Frontal cortex (tissue), 4 donors: ENCODE data around the gene NPDC1. TPM values are rescaled to one million over a fixed set of nuclear protein-coding genes. Genes with fewer than 3 reads are reported as not detected.

Experiments
- DNase-seq, 2 donors: peaks; one replicate each; pipeline ENCODE4 v3.0.0; 2012; ENCODE audit warnings: low spot score in 2 of 2
- FAIRE-seq: peaks from 2 replicates; lab custom pipeline; 2012; peaks lifted over from hg19 to GRCh38; lab: Jason Lieb, UNC
- small RNA-seq: library from RNA; depleted of rRNA; stranded (forward); fragments of <200 nt; gene quantifications from one replicate; pipeline ENCODE3, GENCODE V24; 2014
- total RNA-seq: library from RNA; depleted of rRNA; stranded (reverse); fragments of >200 nt; gene quantifications from one replicate; pipeline ENCODE4 v1.2.3, GENCODE V29; 2014
- donor health status: control.
- donor health status: control.
- donor health status: control.

The NPDC1 gene
- total RNA-seq, 1 donor from 2014 or later, result 16.3 TPM

GRCh38 chr9:137001857-137002645, 43.9 kb downstream of the NPDC1 start:
- no peak for DNase-seq
- no peak for FAIRE-seq

DNA sequence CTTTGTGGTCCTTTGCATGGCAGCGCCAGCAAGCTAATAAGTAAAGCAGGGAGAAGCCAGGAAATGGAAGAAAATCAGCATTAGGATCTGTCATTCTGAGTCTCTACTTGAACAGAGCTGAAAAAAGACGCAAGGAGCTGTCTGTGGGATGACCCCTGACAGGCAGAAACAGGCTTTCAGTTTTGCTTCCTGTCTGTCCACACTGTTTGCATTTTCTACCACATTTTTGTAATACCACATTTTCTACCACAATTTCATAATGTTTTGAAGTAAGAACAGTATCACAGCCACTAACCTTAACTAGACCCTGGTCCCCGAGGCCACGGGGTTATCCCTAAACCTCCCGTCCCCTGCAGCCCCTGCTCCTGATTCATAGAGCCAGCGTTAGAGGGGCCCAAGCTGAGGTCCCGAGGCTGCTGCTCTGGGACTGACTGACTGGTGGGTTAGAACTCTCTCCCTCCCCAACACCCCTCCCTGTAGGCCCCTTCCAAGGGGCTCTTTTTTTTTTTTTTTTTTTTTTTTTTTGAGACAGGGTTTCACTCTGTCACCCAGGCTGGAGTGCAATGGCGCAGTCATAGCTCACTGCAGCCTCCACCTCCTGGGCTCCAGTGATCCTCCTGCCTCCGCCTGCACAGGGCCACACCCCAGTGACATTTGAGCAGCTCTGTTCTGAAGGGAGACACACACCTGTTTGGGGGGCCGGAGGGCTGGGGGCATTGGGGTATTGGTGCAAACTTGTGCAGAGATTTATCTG, 45.6 kb downstream of the NPDC1 start:
- DNase-seq (no peak), FAIRE-seq (no peak)

- DNase-seq, result no peak
- no peak for FAIRE-seq
Measured at GRCh38 chr9:136997830-136998234, 48.1 kb downstream of the NPDC1 start.

GRCh38 chr9:136997371-136997770, 48.6 kb downstream of the NPDC1 start:
- FAIRE-seq (no peak), DNase-seq (no peak)

GRCh38 chr9:136996361-136997292, 49.4 kb downstream of the NPDC1 start, which contains the start of gene CLIC3:
Gene CLIC3 (minus strand): TSS chr9:136996568. CDS start chr9:136996543, 25 bp downstream.
- no peak for FAIRE-seq
- no peak for DNase-seq

DNA sequence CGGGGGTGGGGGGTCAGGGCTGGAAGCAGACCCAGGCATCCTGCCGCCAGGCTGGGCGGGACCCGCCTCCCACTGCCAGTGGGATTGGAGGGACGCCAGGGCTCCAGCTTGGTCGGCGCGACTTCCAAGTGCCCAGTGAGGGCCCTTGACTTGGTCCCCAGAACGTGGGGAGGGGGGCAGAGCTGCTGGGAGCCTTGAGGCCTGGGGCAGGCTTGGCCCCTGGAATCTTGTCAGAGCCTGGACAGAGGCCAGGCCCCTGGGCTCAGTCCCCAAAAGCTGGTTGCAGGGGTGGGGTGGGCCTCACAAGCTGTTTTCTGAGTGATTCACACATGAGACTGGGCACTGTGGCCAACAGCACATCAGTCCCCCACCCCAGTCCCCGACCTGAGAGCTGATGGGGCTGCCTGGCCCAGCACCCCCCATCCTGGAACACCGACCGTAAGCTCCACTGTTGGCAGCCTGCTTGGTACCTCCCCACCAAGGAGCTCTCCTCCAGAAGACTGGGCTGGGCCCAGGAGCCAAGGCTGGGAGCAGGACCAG, 50.1 kb downstream of the NPDC1 start:
- peak in 1 of 2 donors; percentile 70 for DNase-seq

GRCh38 chr9:136995362-136995761, 50.6 kb downstream of the NPDC1 start:
- FAIRE-seq (no peak), DNase-seq (no peak)

More for the DNA sequence above, 50.1 kb downstream of the NPDC1 start:
- FAIRE-seq, result no peak

DNA sequence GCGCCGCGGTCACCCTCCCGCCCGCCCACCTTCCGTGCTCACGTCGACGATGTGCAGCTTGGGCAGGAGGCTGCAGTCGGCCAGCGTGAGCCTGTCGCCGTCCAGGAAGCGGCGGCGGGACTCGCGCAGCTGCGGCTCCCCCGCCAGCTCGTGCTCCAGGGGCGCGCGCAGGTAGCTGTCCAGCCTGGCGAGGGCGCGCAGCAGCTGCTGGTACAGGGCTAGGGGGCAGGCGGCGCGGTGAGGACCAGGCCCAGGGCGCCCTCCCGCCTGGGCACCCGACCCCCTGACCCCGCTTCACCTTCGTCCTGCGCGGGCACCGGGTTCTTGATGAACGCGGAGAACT, 51.1 kb downstream of the NPDC1 start:
- DNase-seq (no peak), FAIRE-seq (no peak)

DNA sequence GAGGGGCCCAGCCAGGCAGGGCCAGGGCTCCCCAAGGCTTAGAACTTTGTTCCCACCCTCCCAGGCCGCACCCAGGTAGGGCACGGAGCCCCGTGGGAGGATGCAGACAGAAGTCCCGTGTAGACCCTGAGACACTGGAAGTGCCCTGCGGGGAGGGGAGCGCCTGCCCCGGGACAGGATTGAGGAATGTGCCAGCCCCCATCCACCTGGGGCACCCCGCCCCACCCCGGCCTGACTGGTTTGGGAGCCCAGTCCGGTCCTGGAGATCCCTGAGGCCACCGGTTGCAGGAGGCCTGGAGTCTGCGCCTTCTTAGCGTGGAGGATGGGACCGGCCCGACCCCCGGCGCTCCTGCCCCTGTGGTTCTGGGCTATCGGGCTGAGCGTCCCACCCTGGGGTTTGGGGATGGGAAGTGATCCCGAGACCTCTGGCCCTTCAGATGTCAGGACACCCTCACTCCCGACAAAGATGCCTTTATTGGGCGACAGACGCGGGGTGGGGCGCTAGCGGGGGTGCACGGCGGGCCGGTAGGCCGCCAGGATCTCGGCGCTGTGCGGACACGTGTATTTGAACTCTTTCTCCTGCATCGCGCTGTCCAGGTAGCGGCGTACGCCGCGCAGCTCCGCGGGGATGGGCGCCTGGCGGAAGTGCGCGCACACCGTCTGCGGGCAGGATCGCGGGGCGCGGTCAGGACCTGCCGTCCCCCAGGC, 51.6 kb downstream of the NPDC1 start:
- FAIRE-seq, result no peak
- no peak for DNase-seq

GRCh38 chr9:136992819-136993369, 53.1 kb downstream of the NPDC1 start:
- FAIRE-seq (no peak), DNase-seq (no peak)

DNA sequence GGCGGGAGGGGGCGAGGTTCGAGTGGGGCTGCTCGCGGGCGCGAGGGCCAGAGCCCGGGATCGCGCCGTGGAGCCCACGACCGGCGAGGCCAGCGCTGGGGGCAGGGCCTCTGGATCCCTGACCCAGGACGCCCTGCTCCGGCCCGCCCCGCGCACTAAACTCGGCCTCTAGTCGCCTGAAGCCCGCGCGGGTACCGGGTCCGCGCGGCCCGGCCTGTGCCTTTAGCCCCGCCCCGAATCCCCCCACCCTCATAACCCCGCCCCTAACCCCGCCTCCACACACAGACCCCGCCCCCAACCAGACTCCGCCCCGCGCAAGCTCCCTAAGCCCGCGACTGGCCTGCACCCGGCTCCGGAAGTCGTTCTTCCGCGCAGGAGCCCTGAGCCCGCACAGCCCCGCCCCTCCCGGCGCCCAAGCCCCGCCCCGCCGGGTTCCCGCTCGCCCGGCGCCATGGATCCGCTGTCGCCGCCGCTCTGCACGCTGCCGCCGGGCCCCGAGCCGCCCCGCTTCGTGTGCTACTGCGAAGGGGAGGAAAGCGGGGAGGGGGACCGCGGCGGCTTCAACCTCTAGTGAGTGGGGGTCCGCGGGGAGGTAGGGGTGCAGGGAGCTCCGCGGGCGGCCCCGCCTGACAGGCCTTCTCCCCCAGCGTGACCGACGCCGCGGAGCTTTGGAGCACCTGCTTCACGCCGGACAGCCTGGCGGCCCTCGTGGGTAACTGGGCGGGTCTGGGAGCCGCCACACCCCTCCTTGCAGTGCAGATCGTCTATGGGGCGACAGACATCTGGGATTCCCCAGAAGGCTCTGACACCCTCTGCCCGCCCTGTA, 53.8 kb downstream of the NPDC1 start, which contains the start of gene PAXX:
TSS of gene PAXX (plus strand) at position 430 of the 826 bp plus-strand sequence. CDS start at position 452, 22 bp downstream.
- no peak for FAIRE-seq
- peak; percentile 98 to 99 for DNase-seq

DNA sequence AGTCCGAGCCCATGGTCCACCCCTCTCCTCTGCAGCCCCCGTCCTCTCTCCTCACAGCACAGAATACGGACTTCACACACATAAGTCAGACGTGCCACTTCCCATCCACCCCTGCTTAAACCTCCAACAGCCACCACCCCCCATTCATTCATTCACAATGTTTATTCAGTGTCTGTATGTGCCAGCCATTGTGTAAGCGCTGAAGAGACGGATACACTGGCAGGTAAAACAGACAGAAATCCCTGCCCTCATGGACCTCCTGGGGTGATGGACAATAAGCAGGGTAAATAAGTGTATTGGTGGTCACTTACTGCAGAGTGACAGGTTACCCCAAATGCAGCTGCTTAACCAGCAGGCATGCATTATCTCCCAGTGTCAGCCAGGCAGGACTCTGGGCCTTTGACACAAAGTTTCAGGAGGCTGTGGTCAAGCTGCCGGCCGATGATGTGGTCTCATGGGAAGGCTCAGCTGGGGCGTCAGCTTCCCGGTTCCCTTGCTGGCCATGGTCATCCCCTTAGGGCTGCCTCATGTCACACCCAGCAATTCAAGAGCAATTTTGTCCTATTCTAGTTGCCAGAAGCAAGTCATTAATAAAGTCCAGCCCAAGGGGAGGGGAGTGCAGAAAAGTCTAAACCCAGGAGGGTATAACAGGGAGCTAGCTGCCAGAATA, 55.6 kb downstream of the NPDC1 start:
- DNase-seq (no peak), FAIRE-seq (no peak)

Small RNAs within 50 kb of the gene (small RNA-seq; reads per million reads assigned to genes)
- not detected for gene RF00153

Other genes starting within 250 kb of the NPDC1 start
- gene CCDC183, start 249.8 kb downstream of the NPDC1 start, total RNA-seq, result 2.0 TPM
- gene RABL6, start 238.2 kb downstream of the NPDC1 start, total RNA-seq, result 35.1 TPM
- gene AJM1, start 203.7 kb downstream of the NPDC1 start, total RNA-seq, result 0.82 TPM
- 143 TPM for gene PHPT1, start 196.8 kb downstream of the NPDC1 start, total RNA-seq
- 4.1 TPM for gene MAMDC4, start 193.8 kb downstream of the NPDC1 start, total RNA-seq
- 140 TPM for gene EDF1, start 179.9 kb downstream of the NPDC1 start, total RNA-seq
- 7.3 TPM for gene TRAF2, start 159.7 kb downstream of the NPDC1 start, total RNA-seq
- 62.4 TPM for gene FBXW5, start 101.4 kb downstream of the NPDC1 start, total RNA-seq
- gene C8G, start 100.9 kb downstream of the NPDC1 start, total RNA-seq, result not detected
- not detected for gene LCN12, start 93.9 kb downstream of the NPDC1 start, total RNA-seq
- 61.1 TPM for gene PTGDS, start 68.7 kb downstream of the NPDC1 start, total RNA-seq
- gene LCNL1, start 63.2 kb downstream of the NPDC1 start, total RNA-seq, result 0.82 TPM
- 13.5 TPM for gene PAXX, start 53.8 kb downstream of the NPDC1 start, total RNA-seq
- gene CLIC3, start 49.6 kb downstream of the NPDC1 start, total RNA-seq, result not detected
- gene ABCA2, start 17.9 kb downstream of the NPDC1 start, total RNA-seq, result 20.8 TPM
- gene FUT7, start 14.1 kb downstream of the NPDC1 start, total RNA-seq, result not detected
- 0.82 TPM for gene ENTPD2, start 7.9 kb upstream of the NPDC1 start, total RNA-seq
- gene SAPCD2, start 24.4 kb upstream of the NPDC1 start, total RNA-seq, result 1.2 TPM
- gene UAP1L1, start 31.3 kb upstream of the NPDC1 start, total RNA-seq, result 0.41 TPM
- gene MAN1B1, start 40.8 kb upstream of the NPDC1 start, total RNA-seq, result 42.0 TPM
- 38.3 TPM for gene DPP7, start 68.6 kb upstream of the NPDC1 start, total RNA-seq
- gene GRIN1, start 93.0 kb upstream of the NPDC1 start, total RNA-seq, result 29.8 TPM
- gene LRRC26, start 123.9 kb upstream of the NPDC1 start, total RNA-seq, result 0.41 TPM
- not detected for gene TMEM210, start 125.9 kb upstream of the NPDC1 start, total RNA-seq
- gene ANAPC2, start 142.4 kb upstream of the NPDC1 start, total RNA-seq, result 22.4 TPM
- gene SSNA1, start 142.5 kb upstream of the NPDC1 start, total RNA-seq, result 24.5 TPM
- gene TPRN, start 154.6 kb upstream of the NPDC1 start, total RNA-seq, result 6.1 TPM
- gene TMEM203, start 159.5 kb upstream of the NPDC1 start, total RNA-seq, result 34.2 TPM
- 3.3 TPM for gene NDOR1, start 159.5 kb upstream of the NPDC1 start, total RNA-seq
- gene RNF208, start 176.1 kb upstream of the NPDC1 start, total RNA-seq, result 0.82 TPM
- gene CYSRT1, start 179.0 kb upstream of the NPDC1 start, total RNA-seq, result under 0.01 TPM
- gene RNF224, start 181.3 kb upstream of the NPDC1 start, total RNA-seq, result not detected
- not detected for gene SLC34A3, start 184.7 kb upstream of the NPDC1 start, total RNA-seq
- gene TUBB4B, start 195.1 kb upstream of the NPDC1 start, total RNA-seq, result 92.5 TPM
- gene STPG3, start 205.1 kb upstream of the NPDC1 start, total RNA-seq, result not detected
- 36.7 TPM for gene NELFB, start 209.2 kb upstream of the NPDC1 start, total RNA-seq
- 0.41 TPM for gene TOR4A, start 231.5 kb upstream of the NPDC1 start, total RNA-seq